ENCODE measurements around the gene CREB5.

CREB5 gene

GRCh38 chr7:28627263-28627653 is 214.9 kb downstream of the CREB5 start:
- no peak overlapping the region for H3K4me3 Mint-ChIP-seq
- no peaks in the 10 kb centered on the region for H3K4me1 Mint-ChIP-seq (ENCODE audit: low read depth)
- H3K27me3 Mint-ChIP-seq = peaks cover 2% of the 10 kb centered on the region
- no peaks in the 10 kb centered on the region for H3K36me3 Mint-ChIP-seq
- no peak overlapping the region for H3K27ac Mint-ChIP-seq
- H3K9me3 Mint-ChIP-seq (ENCODE audit: low read depth) = no peaks in the 10 kb centered on the region

- no peaks in the 10 kb centered on the region for H3K4me1 Mint-ChIP-seq (ENCODE audit: low read depth)
- H3K27ac Mint-ChIP-seq = no peak overlapping the region
Measured at GRCh38 chr7:28627896-28628295, 215.6 kb downstream of the CREB5 start.

GRCh38 chr7:28629216-28629842 is 217.0 kb downstream of the CREB5 start:
- Mint-ChIP-seq H3K27me3 (peaks cover 2% of the 10 kb centered on the region), H3K4me1 (ENCODE audit: low read depth) (no peaks in the 10 kb centered on the region), H3K9me3 (ENCODE audit: low read depth) (no peaks in the 10 kb centered on the region), H3K27ac (no peak overlapping the region), H3K36me3 (no peaks in the 10 kb centered on the region), H3K4me3 (no peak overlapping the region)

More at GRCh38 chr7:28627896-28628295, 215.6 kb downstream of the CREB5 start:
- H3K4me3 Mint-ChIP-seq = no peak overlapping the region
- no peaks in the 10 kb centered on the region for H3K9me3 Mint-ChIP-seq (ENCODE audit: low read depth)
- peaks cover 2% of the 10 kb centered on the region for H3K27me3 Mint-ChIP-seq
- H3K36me3 Mint-ChIP-seq = no peaks in the 10 kb centered on the region

GRCh38 chr7:28630350-28630749 is 218.0 kb downstream of the CREB5 start:
- no peaks in the 10 kb centered on the region for H3K4me1 Mint-ChIP-seq (ENCODE audit: low read depth)
- H3K27me3 Mint-ChIP-seq = peaks cover 2% of the 10 kb centered on the region
- H3K36me3 Mint-ChIP-seq = no peaks in the 10 kb centered on the region
- no peak overlapping the region for H3K4me3 Mint-ChIP-seq
- H3K27ac Mint-ChIP-seq = no peak overlapping the region
- no peaks in the 10 kb centered on the region for H3K9me3 Mint-ChIP-seq (ENCODE audit: low read depth)

- H3K4me3 Mint-ChIP-seq = no peak overlapping the region
- H3K4me1 Mint-ChIP-seq (ENCODE audit: low read depth) = no peaks in the 10 kb centered on the region
- peaks cover 2% of the 10 kb centered on the region for H3K27me3 Mint-ChIP-seq
- no peaks in the 10 kb centered on the region for H3K9me3 Mint-ChIP-seq (ENCODE audit: low read depth)
- H3K36me3 Mint-ChIP-seq = no peaks in the 10 kb centered on the region
- no peak overlapping the region for H3K27ac Mint-ChIP-seq
Measured at GRCh38 chr7:28631995-28632394, 219.7 kb downstream of the CREB5 start.

GRCh38 chr7:28638914-28639313 is 226.6 kb downstream of the CREB5 start:
- Mint-ChIP-seq H3K9me3 (ENCODE audit: low read depth) (no peaks in the 10 kb centered on the region), H3K36me3 (no peaks in the 10 kb centered on the region), H3K4me1 (ENCODE audit: low read depth) (no peaks in the 10 kb centered on the region), H3K27ac (no peak overlapping the region), H3K4me3 (no peak overlapping the region), H3K27me3 (no peaks in the 10 kb centered on the region)

- H3K27me3 Mint-ChIP-seq = no peaks in the 10 kb centered on the region
- no peak overlapping the region for H3K4me3 Mint-ChIP-seq
- H3K4me1 Mint-ChIP-seq (ENCODE audit: low read depth) = no peaks in the 10 kb centered on the region
- H3K9me3 Mint-ChIP-seq (ENCODE audit: low read depth) = no peaks in the 10 kb centered on the region
- H3K27ac Mint-ChIP-seq = no peak overlapping the region
- no peaks in the 10 kb centered on the region for H3K36me3 Mint-ChIP-seq
Measured at GRCh38 chr7:28640001-28640400, 227.7 kb downstream of the CREB5 start.

GRCh38 chr7:28641752-28642545 is 229.6 kb downstream of the CREB5 start:
- no peaks in the 10 kb centered on the region for H3K4me1 Mint-ChIP-seq (ENCODE audit: low read depth)
- H3K36me3 Mint-ChIP-seq = no peaks in the 10 kb centered on the region
- H3K9me3 Mint-ChIP-seq (ENCODE audit: low read depth) = no peaks in the 10 kb centered on the region
- no peak overlapping the region for H3K27ac Mint-ChIP-seq
- no peak overlapping the region for H3K4me3 Mint-ChIP-seq
- H3K27me3 Mint-ChIP-seq = no peaks in the 10 kb centered on the region

GRCh38 chr7:28643188-28643569 is 230.9 kb downstream of the CREB5 start:
- Mint-ChIP-seq H3K36me3 (no peaks in the 10 kb centered on the region), H3K9me3 (ENCODE audit: low read depth) (no peaks in the 10 kb centered on the region), H3K4me3 (no peak overlapping the region), H3K27me3 (no peaks in the 10 kb centered on the region), H3K4me1 (ENCODE audit: low read depth) (no peaks in the 10 kb centered on the region), H3K27ac (no peak overlapping the region)

GRCh38 chr7:28643584-28644340 is 231.4 kb downstream of the CREB5 start:
- H3K4me1 Mint-ChIP-seq (ENCODE audit: low read depth) = no peaks in the 10 kb centered on the region
- H3K36me3 Mint-ChIP-seq = no peaks in the 10 kb centered on the region
- H3K27ac Mint-ChIP-seq = no peak overlapping the region
- no peak overlapping the region for H3K4me3 Mint-ChIP-seq
- H3K27me3 Mint-ChIP-seq = no peaks in the 10 kb centered on the region
- no peaks in the 10 kb centered on the region for H3K9me3 Mint-ChIP-seq (ENCODE audit: low read depth)

GRCh38 chr7:28645866-28646265 is 233.5 kb downstream of the CREB5 start:
- H3K9me3 Mint-ChIP-seq (ENCODE audit: low read depth) = no peaks in the 10 kb centered on the region
- no peak overlapping the region for H3K27ac Mint-ChIP-seq
- no peaks in the 10 kb centered on the region for H3K36me3 Mint-ChIP-seq
- no peaks in the 10 kb centered on the region for H3K27me3 Mint-ChIP-seq
- H3K4me3 Mint-ChIP-seq = no peak overlapping the region
- no peaks in the 10 kb centered on the region for H3K4me1 Mint-ChIP-seq (ENCODE audit: low read depth)

GRCh38 chr7:28646376-28647075 is 234.2 kb downstream of the CREB5 start:
- Mint-ChIP-seq H3K36me3 (no peaks in the 10 kb centered on the region), H3K4me1 (ENCODE audit: low read depth) (no peaks in the 10 kb centered on the region), H3K9me3 (ENCODE audit: low read depth) (no peaks in the 10 kb centered on the region), H3K27me3 (no peaks in the 10 kb centered on the region), H3K27ac (no peak overlapping the region), H3K4me3 (no peak overlapping the region)

- Mint-ChIP-seq H3K9me3 (ENCODE audit: low read depth) (no peaks in the 10 kb centered on the region), H3K27ac (no peak overlapping the region), H3K4me1 (ENCODE audit: low read depth) (no peaks in the 10 kb centered on the region), H3K4me3 (no peak overlapping the region), H3K36me3 (no peaks in the 10 kb centered on the region), H3K27me3 (no peaks in the 10 kb centered on the region)
Measured at GRCh38 chr7:28647076-28647421, 234.7 kb downstream of the CREB5 start.

- no peaks in the 10 kb centered on the region for H3K9me3 Mint-ChIP-seq (ENCODE audit: low read depth)
- no peaks in the 10 kb centered on the region for H3K4me1 Mint-ChIP-seq (ENCODE audit: low read depth)
- H3K4me3 Mint-ChIP-seq = no peak overlapping the region
- H3K36me3 Mint-ChIP-seq = no peaks in the 10 kb centered on the region
- no peak overlapping the region for H3K27ac Mint-ChIP-seq
- no peaks in the 10 kb centered on the region for H3K27me3 Mint-ChIP-seq
Measured at GRCh38 chr7:28649189-28649588, 236.9 kb downstream of the CREB5 start.

GRCh38 chr7:28649811-28650210 is 237.5 kb downstream of the CREB5 start:
- no peak overlapping the region for H3K4me3 Mint-ChIP-seq
- no peaks in the 10 kb centered on the region for H3K4me1 Mint-ChIP-seq (ENCODE audit: low read depth)
- no peak overlapping the region for H3K27ac Mint-ChIP-seq
- no peaks in the 10 kb centered on the region for H3K9me3 Mint-ChIP-seq (ENCODE audit: low read depth)
- H3K36me3 Mint-ChIP-seq = no peaks in the 10 kb centered on the region
- no peaks in the 10 kb centered on the region for H3K27me3 Mint-ChIP-seq

Data from activated naive CD8-positive, alpha-beta T cell (primary cell).